Lower lobe of right lung (tissue), 2 donors: ENCODE data around the gene IFNL1. TPM values are rescaled to one million over a fixed set of nuclear protein-coding genes. Genes with fewer than 3 reads are reported as not detected.
"Not testable (repeated sequence)": the region's sequence is repeated elsewhere in the genome, so short reads cannot be mapped to it uniquely, and the experiment has no call there.

ENCODE experiments used
- ATAC-seq, 2 donors: fragments of 200-7000 bp; cut with Tn5 transposase; one replicate each; pipeline ENCODE4 v1.9.1; 2020 to 2022; ENCODE audit warnings: mild to moderate bottlenecking in 2 of 2, moderate library complexity in 2 of 2
- DNase-seq: peaks from one replicate; pipeline ENCODE4 v3.0.0-alpha.2; 2020
- H3K27ac ChIP-seq: fragments of 200-600 bp; one replicate; pipeline ENCODE4 v1.8.0; 2022
- H3K27me3 ChIP-seq: fragments of 200-600 bp; one replicate; pipeline ENCODE4 v1.8.0; 2022; ENCODE audit warnings: low read depth
- H3K36me3 ChIP-seq: fragments of 200-600 bp; one replicate; pipeline ENCODE4 v1.8.0; 2022; ENCODE audit warnings: mild to moderate bottlenecking
- H3K4me1 ChIP-seq: fragments of 200-600 bp; one replicate; pipeline ENCODE4 v1.8.0; 2022
- H3K4me3 ChIP-seq: fragments of 200-600 bp; one replicate; pipeline ENCODE4 v1.8.0; 2022; ENCODE audit warnings: mild to moderate bottlenecking
- H3K9me3 ChIP-seq: fragments of 200-600 bp; one replicate; pipeline ENCODE4 v1.8.0; 2022
- intact Hi-C: fragments of 100-400 bp; cut with DNase I; formaldehyde crosslinking; loops from one replicate; pipeline ENCODE4 v1.11.0; 2022
- total RNA-seq: library from RNA; stranded (reverse); fragmentation: NEBNext Ultra II Directional; extraction: Animal tissue kit (Norgen Biotek cat#: 25700); gene quantifications from one replicate; pipeline ENCODE4 v1.2.1, GENCODE V29; 2021
- TF ChIP-seq, protein P1 (sequence below): fragments of 200-600 bp; IDR thresholded peaks from one replicate; pipeline ENCODE4 v1.8.0; 2022; ENCODE audit warnings: antibody characterized with exemption, mild to moderate bottlenecking
- donor health status: DM: no; HTN: yes; CAD: no; lungs with severe emphysema.

IFNL1 gene
- total RNA-seq, 1 donor from 2014 or later = not detected

GRCh38 chr19:39270036-39270871 is 26.0 kb upstream of the IFNL1 start:
- TF ChIP-seq, protein P1, sequence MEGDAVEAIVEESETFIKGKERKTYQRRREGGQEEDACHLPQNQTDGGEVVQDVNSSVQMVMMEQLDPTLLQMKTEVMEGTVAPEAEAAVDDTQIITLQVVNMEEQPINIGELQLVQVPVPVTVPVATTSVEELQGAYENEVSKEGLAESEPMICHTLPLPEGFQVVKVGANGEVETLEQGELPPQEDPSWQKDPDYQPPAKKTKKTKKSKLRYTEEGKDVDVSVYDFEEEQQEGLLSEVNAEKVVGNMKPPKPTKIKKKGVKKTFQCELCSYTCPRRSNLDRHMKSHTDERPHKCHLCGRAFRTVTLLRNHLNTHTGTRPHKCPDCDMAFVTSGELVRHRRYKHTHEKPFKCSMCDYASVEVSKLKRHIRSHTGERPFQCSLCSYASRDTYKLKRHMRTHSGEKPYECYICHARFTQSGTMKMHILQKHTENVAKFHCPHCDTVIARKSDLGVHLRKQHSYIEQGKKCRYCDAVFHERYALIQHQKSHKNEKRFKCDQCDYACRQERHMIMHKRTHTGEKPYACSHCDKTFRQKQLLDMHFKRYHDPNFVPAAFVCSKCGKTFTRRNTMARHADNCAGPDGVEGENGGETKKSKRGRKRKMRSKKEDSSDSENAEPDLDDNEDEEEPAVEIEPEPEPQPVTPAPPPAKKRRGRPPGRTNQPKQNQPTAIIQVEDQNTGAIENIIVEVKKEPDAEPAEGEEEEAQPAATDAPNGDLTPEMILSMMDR = no peak
- intact Hi-C loops = no loop called here
- ATAC-seq (no peak), DNase-seq (no peak)
- Histone ChIP-seq H3K27ac (no peak overlapping the region), H3K36me3 (no peaks in the 10 kb centered on the region), H3K9me3 (no peaks in the 10 kb centered on the region), H3K4me1 (peaks cover 1% of the 10 kb centered on the region), H3K27me3 (peaks cover 10% of the 10 kb centered on the region), H3K4me3 (no peak overlapping the region)

DNA sequence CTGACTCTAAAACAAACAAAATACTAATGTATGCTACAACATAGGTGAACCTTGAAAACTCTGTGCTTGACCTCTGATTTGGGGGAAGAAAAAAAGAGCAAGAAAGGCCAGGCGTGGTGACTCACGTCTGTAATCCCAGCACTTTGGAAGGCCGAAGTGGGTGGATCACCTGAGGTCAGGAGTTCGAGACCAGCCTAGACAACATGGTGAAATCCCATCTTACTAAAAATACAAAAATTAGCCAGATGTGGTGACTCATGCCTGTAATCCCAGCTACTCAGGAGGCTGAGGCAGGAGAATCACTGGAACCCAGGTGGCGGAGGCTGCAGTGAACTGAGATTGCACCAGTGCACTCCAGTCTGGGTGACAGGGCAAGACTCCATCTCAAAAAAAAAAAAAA is 22.3 kb upstream of the IFNL1 start:
- H3K27ac ChIP-seq, H3K27me3 ChIP-seq, H3K4me1 ChIP-seq, ATAC-seq, DNase-seq, H3K4me3 ChIP-seq, H3K9me3 ChIP-seq, intact Hi-C loops, H3K36me3 ChIP-seq: not testable (repeated sequence)

- H3K4me3 ChIP-seq = no peak overlapping the region
- H3K27me3 ChIP-seq = peaks cover under 1% of the 10 kb centered on the region
- no peaks in the 10 kb centered on the region for H3K9me3 ChIP-seq
- ATAC-seq (no peak), DNase-seq (no peak)
- H3K4me1 ChIP-seq = no peaks in the 10 kb centered on the region
- intact Hi-C loops = no loop called here
- TF ChIP-seq, protein P1 = no peak
- no peak overlapping the region for H3K27ac ChIP-seq
- no peaks in the 10 kb centered on the region for H3K36me3 ChIP-seq
These were observed 20.6 kb upstream of the IFNL1 start for GRCh38 chr19:39275578-39275977.

GRCh38 chr19:39276740-39277139 is 19.5 kb upstream of the IFNL1 start:
- DNase-seq (no peak), ATAC-seq (no peak)
- no peaks in the 10 kb centered on the region for H3K36me3 ChIP-seq
- TF ChIP-seq, protein P1 = no peak
- intact Hi-C loops = no loop called here
- H3K27ac ChIP-seq = no peak overlapping the region
- no peaks in the 10 kb centered on the region for H3K4me1 ChIP-seq
- H3K9me3 ChIP-seq = peaks cover 1% of the 10 kb centered on the region
- no peak overlapping the region for H3K4me3 ChIP-seq
- no peaks in the 10 kb centered on the region for H3K27me3 ChIP-seq

- DNase-seq = no peak
These were observed 18.6 kb upstream of the IFNL1 start for GRCh38 chr19:39277598-39277997.

GRCh38 chr19:39282021-39282420 is 14.2 kb upstream of the IFNL1 start:
- intact Hi-C loops = no loop called here
- H3K4me1 ChIP-seq = no peaks in the 10 kb centered on the region
- DNase-seq = no peak
- H3K27ac ChIP-seq = no peak overlapping the region
- TF ChIP-seq, protein P1 = no peak
- no peaks in the 10 kb centered on the region for H3K36me3 ChIP-seq
- peaks cover 9% of the 10 kb centered on the region for H3K9me3 ChIP-seq
- H3K27me3 ChIP-seq = no peaks in the 10 kb centered on the region
- H3K4me3 ChIP-seq = no peak overlapping the region
- ATAC-seq = no peak

More at GRCh38 chr19:39277598-39277997, 18.6 kb upstream of the IFNL1 start:
- no peak overlapping the region for H3K4me3 ChIP-seq
- no peaks in the 10 kb centered on the region for H3K4me1 ChIP-seq
- no peak overlapping the region for H3K27ac ChIP-seq
- peaks cover 4% of the 10 kb centered on the region for H3K9me3 ChIP-seq
- TF ChIP-seq, protein P1 = no peak
- H3K27me3 ChIP-seq = no peaks in the 10 kb centered on the region
- intact Hi-C loops = no loop called here
- peak; percentile 87 to 88 for ATAC-seq
- H3K36me3 ChIP-seq = no peaks in the 10 kb centered on the region
